ENCODE data around the gene CEACAM1.
"Not testable (repeated sequence)": the region's sequence is repeated elsewhere in the genome, so short reads cannot be mapped to it uniquely, and the experiment has no call there.

CEACAM1 gene

DNA sequence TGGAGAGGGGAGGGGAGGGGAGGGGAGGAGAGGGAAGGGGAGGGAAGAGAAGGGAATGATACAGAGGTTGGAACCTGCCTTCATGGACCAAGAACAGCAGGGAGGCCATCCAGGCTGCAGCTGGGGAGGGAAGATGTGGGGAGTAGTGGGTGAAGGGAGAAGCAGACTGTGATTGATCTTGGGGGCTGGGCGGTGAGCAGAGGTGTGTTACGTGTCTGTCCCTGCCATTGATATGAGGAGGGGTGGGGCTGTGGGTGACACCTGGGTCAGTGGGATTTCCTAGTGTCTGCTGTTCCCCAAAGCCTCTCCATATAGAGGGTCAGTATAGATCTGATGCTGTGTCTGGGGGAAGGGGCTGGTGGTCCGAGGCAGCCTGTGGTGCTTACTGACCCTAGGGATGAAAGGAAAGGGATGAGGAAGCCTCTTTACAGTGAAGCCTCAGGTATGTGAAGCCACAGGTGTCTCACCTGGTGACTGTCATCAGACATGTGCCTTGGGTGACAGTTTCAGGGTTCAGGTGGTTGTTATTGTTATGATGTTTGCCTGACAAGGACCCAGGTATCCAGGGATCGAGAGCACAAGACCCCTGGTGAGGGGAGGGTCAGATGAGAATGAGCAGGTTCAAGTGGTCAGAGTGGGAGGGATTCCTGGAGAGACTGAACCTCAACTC lies 18.7 kb upstream of the CEACAM1 start:
- no peak overlapping the region for H3K4me3 ChIP-seq (ENCODE audit: low read depth, low read length)
- TF ChIP-seq, protein P1, sequence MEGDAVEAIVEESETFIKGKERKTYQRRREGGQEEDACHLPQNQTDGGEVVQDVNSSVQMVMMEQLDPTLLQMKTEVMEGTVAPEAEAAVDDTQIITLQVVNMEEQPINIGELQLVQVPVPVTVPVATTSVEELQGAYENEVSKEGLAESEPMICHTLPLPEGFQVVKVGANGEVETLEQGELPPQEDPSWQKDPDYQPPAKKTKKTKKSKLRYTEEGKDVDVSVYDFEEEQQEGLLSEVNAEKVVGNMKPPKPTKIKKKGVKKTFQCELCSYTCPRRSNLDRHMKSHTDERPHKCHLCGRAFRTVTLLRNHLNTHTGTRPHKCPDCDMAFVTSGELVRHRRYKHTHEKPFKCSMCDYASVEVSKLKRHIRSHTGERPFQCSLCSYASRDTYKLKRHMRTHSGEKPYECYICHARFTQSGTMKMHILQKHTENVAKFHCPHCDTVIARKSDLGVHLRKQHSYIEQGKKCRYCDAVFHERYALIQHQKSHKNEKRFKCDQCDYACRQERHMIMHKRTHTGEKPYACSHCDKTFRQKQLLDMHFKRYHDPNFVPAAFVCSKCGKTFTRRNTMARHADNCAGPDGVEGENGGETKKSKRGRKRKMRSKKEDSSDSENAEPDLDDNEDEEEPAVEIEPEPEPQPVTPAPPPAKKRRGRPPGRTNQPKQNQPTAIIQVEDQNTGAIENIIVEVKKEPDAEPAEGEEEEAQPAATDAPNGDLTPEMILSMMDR (IDR thresholded peaks at IDR 0.05; ENCODE audit: borderline replicate concordance, insufficient read depth, low read depth, low read length): no peak

DNA sequence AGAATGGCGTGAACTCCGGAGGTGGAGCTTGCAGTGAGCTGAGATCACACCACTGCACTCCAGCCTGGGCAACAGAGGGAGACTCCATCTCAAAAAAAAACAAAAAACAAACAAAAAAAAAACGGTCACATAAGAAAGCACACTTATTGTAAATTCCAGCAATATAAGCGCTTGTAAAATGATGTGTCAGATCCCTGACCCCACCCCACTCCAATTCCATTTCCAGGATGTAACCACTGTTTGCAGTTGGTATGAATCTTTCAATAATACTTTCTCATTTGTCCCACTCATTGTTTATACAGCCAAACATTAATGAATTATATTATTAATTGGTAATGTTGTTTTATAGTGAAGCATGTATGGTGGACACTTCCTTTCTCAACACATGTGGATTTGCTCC lies 15.9 kb upstream of the CEACAM1 start:
- H3K4me3 ChIP-seq (ENCODE audit: low read depth, low read length): no peak overlapping the region
- TF ChIP-seq, protein P1 (IDR thresholded peaks at IDR 0.05; ENCODE audit: borderline replicate concordance, insufficient read depth, low read depth, low read length): no peak

DNA sequence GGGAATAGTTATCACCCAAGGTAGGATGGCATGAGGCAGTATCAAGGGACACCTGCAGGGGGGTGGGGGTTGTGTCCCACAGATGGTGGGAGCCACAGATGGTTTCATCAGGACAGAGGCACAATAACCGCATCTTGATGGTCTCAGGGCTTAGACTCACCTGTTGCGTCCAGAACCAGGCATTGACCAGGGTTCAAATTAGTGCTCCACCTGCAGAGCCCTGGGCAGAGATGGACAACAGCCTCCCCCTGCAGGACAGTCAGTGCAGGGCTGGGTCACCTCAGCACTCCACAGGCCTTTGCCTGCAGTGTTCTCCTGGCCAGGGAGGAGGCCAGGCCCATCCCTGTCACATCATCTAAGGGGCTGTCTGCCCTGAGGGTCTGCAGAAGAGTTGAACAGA lies 14.5 kb upstream of the CEACAM1 start:
- TF ChIP-seq, protein P1 (IDR thresholded peaks at IDR 0.05; ENCODE audit: borderline replicate concordance, insufficient read depth, low read depth, low read length): no peak
- no peak overlapping the region for H3K4me3 ChIP-seq (ENCODE audit: low read depth, low read length)

DNA sequence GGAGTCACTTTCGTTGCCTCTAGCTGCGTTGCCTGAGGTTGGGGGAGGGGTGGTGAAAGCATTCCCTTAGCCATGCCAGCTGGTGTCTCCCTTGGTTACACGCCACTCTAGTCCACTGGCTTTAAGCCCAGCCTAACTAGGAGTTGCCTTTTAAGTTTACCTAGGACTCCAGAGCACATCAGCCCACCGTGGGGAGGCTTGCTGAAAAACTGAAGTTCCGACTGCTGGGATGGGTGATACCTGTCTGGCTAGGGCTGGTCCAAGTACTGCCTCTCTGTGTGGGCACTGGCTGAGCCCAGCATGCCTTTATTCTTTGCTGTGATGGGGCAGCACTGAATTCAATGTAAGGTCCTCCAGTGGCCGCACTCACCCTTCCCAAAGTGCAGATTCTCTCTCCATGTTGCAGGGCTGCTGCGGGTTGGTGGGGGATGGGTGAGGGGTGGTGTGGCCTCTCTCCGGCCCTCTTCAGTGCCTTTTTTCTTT lies 11.8 kb upstream of the CEACAM1 start:
- TF ChIP-seq, protein P1 (IDR thresholded peaks at IDR 0.05; ENCODE audit: borderline replicate concordance, insufficient read depth, low read depth, low read length): no peak
- no peak overlapping the region for H3K4me3 ChIP-seq (ENCODE audit: low read depth, low read length)

DNA sequence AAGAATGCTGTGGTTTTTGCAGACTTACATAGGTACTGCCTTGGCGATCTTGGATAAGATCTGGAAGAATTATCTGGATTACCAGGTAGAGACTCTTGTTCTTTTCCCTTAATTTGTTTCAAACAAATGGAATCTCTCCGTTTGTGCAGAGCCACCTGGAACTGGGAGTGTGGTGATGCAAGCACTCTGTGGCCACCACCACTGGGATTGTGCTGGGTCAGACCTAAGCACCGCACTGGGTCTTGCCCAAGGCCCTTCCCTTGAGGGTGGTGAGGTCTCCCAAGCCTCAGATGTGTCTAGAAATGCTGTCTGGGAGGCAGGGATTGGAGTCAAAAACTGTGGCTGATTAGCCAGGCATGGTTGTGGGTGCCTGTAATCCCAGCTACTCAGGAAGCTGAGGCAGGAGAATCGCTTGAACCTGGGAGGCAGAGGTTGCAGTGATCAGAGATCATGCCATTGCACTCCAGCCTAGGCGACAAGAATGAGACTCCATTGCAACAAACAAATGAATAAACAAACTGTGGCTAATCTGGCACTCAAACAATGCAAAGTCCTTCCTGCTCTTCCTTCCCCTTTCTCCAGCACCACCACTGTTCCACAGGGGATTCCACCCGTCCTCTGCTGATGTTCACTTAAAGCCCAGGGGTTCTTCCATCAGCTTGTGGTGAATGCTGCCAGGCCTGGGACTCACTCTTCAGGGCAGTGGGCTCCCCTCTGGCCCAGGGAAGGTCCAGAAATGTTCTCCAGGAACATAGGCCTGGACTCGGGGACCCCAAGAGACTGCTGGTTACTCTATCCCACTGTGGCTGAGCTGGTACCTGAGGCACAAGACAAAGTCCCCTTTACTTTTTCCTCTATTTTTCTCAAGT lies 10.8 kb upstream of the CEACAM1 start:
- H3K4me3 ChIP-seq (ENCODE audit: low read depth, low read length): no peak overlapping the region
- TF ChIP-seq, protein P1 (IDR thresholded peaks at IDR 0.05; ENCODE audit: borderline replicate concordance, insufficient read depth, low read depth, low read length): no peak

DNA sequence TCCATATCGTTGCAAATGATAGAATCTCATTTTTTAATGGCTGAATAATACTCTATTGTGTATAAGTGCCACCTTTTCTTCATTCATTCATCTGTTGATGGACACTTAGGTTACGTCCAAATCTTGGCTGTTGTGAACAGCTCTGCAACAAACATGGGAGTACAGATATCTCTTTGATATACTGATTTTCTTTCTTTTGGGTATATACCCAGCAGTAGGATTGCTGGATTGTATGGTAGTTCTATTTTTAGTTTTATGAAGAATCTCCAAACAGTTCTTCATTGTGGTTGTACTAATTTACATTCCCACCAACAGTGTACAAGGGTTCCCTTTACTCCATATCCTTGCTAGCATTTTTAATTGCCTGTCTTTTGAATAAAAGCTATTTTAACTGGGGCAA lies 7.0 kb upstream of the CEACAM1 start:
- not testable (repeated sequence) for H3K4me3 ChIP-seq (ENCODE audit: low read depth, low read length)

DNA sequence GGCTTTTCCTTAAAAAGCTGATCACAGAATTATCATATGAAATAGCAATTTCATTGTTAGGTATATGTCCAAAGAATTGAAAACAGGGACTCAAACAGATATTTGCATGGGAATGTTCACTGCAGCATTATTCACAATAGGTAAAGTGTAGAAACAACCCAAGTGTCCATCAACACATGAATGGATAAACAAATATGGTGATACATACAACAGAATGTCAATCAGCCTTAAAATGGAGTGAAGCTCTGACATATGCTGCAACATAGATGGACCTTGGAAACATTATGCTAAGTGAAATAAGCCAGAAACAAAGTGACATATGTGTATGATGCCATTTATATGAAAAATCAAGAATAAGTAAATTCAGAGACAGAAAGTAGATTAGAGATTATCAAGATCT lies 6.1 kb upstream of the CEACAM1 start:
- no peak overlapping the region for H3K4me3 ChIP-seq (ENCODE audit: low read depth, low read length)
- TF ChIP-seq, protein P1 (IDR thresholded peaks at IDR 0.05; ENCODE audit: borderline replicate concordance, insufficient read depth, low read depth, low read length): no peak
